Activated B cell treated with CpG ODN at 0.5 μM for 24 hours (primary cell): ENCODE results near the gene ANKRD24. TPM values are rescaled to one million over a fixed set of nuclear protein-coding genes. Genes with fewer than 3 reads are reported as not detected.
A peak's percentile ranks its signal among the peaks of the same experiment; 100 is the strongest.

Experiments
- ATAC-seq: fragments of 200-7000 bp; cut with Tn5 transposase; one replicate; pipeline ENCODE4 v1.10.0; 2021; ENCODE audit warnings: low read depth, mild to moderate bottlenecking, moderate library complexity
- CTCF ChIA-PET: fragments of 350-600 bp; sonication (Branson Sonifier 250); formaldehyde crosslinking; loops from one replicate; lab custom pipeline; 2021; ENCODE audit warnings: antibody characterized with exemption; lab: Charles Lee
- POLR2A ChIA-PET: fragments of 350-600 bp; sonication (Branson Sonifier 250); formaldehyde crosslinking; loops from one replicate; lab custom pipeline; 2021; ENCODE audit warnings: antibody characterized with exemption; lab: Charles Lee
- DNase-seq: peaks from one replicate; pipeline ENCODE4 v3.0.0; 2022
- H3K27ac Mint-ChIP-seq: one replicate; pipeline ENCODE4 v1.8.0; 2020; ENCODE audit warnings: mixed read lengths
- H3K27me3 Mint-ChIP-seq: one replicate; pipeline ENCODE4 v1.8.0; 2021; ENCODE audit warnings: mixed read lengths
- H3K36me3 Mint-ChIP-seq: one replicate; pipeline ENCODE4 v1.8.0; 2021; ENCODE audit warnings: low read depth, mixed read lengths
- H3K4me1 Mint-ChIP-seq: one replicate; pipeline ENCODE4 v1.8.0; 2021; ENCODE audit warnings: mixed read lengths
- H3K4me3 Mint-ChIP-seq: one replicate; pipeline ENCODE4 v1.8.0; 2020; ENCODE audit warnings: mild to moderate bottlenecking, mixed read lengths
- H3K9me3 Mint-ChIP-seq: one replicate; pipeline ENCODE4 v1.8.0; 2020; ENCODE audit warnings: mixed read lengths
- intact Hi-C: fragments of 100-400 bp; cut with micrococcal nuclease; formaldehyde crosslinking; loops from one replicate; pipeline ENCODE4 v1.15.1; 2024
- total RNA-seq: library from RNA; stranded (reverse); gene quantifications from 2 replicates; pipeline ENCODE4 v1.2.3, GENCODE V29; 2022
- TF ChIP-seq, protein P1 (sequence below): fragments of 200-600 bp; IDR thresholded peaks from one replicate; pipeline ENCODE4 v1.8.0; 2022; ENCODE audit warnings: antibody characterized with exemption, mild to moderate bottlenecking

Gene ANKRD24
- total RNA-seq, 1 donor from 2014 or later = 0.49 TPM

DNA sequence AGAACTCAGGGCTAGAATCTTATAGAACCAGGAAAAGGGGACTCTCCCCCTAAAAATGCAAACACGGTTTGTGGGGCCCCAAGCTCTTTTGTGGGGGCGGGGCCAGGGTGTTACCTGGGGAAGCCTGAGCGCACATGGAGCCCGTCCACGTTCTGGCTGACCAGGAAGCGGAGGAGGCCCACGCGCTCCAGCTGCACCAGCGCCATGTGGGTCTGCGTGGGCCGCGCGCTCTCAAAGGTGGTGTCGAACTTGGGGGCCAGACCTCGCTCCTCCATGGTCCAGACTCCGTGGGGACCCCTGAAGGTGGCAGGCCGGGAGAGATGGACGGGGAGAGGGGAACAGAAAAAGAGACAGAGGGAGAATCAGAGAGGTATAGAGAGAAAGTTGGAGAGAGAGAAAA, 3.5 kb upstream of the ANKRD24 start:
- CTCF ChIA-PET = no interaction called here

DNA sequence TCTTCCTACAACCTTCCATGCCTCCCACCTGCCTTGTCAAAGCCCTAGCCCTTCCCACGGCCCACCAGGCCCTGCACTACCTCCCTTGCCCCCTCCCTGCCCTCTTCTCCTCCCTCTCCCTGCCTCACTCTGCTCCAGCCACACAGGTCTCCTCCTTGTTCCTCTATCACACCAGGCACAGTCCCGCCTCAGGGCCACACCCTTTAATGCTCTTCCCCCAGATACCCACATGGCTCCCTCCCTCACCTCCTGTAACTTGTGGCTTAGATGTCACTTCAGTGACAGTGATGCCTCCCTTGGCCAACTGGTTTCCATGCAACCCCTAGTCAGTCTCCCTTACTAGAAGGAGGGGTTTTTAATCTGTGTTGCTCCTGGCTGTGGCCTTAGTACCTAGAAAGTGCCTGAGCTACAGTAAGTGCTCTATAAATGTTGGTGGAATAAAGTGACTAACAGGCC, 1.4 kb upstream of the ANKRD24 start:
- Mint-ChIP-seq H3K4me1 (peaks cover 35% of the 10 kb centered on the region), H3K9me3 (no peaks in the 10 kb centered on the region), H3K27me3 (no peaks in the 10 kb centered on the region), H3K36me3 (peaks cover 39% of the 10 kb centered on the region), H3K27ac (peak overlapping the region; percentile 94), H3K4me3 (peak overlapping the region; percentile 97)
- ChIA-PET CTCF (no interaction called here), POLR2A (no interaction called here)
- ATAC-seq (no peak), DNase-seq (no peak)
- TF ChIP-seq, protein P1, sequence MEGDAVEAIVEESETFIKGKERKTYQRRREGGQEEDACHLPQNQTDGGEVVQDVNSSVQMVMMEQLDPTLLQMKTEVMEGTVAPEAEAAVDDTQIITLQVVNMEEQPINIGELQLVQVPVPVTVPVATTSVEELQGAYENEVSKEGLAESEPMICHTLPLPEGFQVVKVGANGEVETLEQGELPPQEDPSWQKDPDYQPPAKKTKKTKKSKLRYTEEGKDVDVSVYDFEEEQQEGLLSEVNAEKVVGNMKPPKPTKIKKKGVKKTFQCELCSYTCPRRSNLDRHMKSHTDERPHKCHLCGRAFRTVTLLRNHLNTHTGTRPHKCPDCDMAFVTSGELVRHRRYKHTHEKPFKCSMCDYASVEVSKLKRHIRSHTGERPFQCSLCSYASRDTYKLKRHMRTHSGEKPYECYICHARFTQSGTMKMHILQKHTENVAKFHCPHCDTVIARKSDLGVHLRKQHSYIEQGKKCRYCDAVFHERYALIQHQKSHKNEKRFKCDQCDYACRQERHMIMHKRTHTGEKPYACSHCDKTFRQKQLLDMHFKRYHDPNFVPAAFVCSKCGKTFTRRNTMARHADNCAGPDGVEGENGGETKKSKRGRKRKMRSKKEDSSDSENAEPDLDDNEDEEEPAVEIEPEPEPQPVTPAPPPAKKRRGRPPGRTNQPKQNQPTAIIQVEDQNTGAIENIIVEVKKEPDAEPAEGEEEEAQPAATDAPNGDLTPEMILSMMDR = no peak
- intact Hi-C loops = loop anchor here (5.0 to 10.0 kb wide), 2 partner anchors 56 to 611 kb away; partner anchors contain the start of genes FEM1A and MAP2K2

More for the DNA sequence above, 3.5 kb upstream of the ANKRD24 start:
- Mint-ChIP-seq H3K4me3 (no peak overlapping the region), H3K9me3 (no peaks in the 10 kb centered on the region), H3K36me3 (peaks cover 48% of the 10 kb centered on the region), H3K4me1 (peaks cover 35% of the 10 kb centered on the region), H3K27me3 (no peaks in the 10 kb centered on the region), H3K27ac (no peak overlapping the region)
- POLR2A ChIA-PET = interaction anchor here (0.6 kb wide), 1 partner anchor 153 kb away, joined by 3 read pairs; no protein-coding TSS in a partner anchor
- TF ChIP-seq, protein P1 = no peak
- intact Hi-C loops = no loop called here
- ATAC-seq (no peak), DNase-seq (no peak)

DNA sequence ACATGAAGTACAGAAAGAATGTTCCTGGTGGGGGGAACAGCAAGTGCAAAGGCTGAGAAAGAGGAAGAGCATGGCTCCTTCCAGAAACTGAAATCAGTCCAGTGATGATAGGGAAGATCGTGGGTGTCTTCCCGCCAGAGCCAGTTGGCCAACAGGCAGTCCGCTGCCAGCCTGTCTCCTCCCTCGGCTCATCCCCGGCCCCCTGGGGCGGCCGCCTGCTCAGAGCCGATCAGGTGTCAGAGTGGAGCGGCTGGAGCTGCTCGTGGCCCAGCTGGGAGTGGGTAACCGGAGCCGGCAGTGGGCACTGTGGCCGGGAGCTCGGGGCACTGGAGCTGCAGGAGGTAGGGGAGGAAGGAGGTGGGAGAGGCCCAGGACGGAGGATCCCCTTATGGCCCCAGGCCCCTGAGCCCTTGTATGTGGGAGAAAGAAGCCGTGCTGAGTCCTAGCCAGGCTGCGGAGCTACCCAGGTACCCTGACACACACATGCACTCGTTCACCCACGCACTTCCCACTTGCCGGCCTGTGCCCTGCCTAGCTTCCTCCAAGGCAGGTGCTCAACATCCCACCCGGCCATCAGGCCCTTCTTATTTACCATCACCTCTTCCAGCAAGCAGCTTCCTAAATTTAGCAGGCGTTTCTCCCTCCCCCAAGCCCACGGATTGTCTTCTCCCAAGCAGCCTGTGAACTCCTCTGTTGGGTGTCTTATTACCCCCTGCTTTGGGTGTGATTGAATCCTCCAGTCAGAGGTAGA, 1.7 kb downstream of the ANKRD24 start:
- Mint-ChIP-seq H3K36me3 (peaks cover 18% of the 10 kb centered on the region), H3K4me1 (peaks cover 35% of the 10 kb centered on the region), H3K9me3 (no peaks in the 10 kb centered on the region), H3K4me3 (peak overlapping the region; percentile 57), H3K27me3 (no peaks in the 10 kb centered on the region), H3K27ac (no peak overlapping the region)
- intact Hi-C loops = loop anchor here (5.0 to 10.0 kb wide), 2 partner anchors 59 to 608 kb away; partner anchors contain the start of genes FEM1A and MAP2K2
- ChIA-PET POLR2A (no interaction called here), CTCF (interaction anchor here (1.5 kb wide), 1 partner anchor 23 kb away, joined by 3 read pairs; no protein-coding TSS in a partner anchor)
- DNase-seq = no peak
- TF ChIP-seq, protein P1 = no peak
- no peak for ATAC-seq

DNA sequence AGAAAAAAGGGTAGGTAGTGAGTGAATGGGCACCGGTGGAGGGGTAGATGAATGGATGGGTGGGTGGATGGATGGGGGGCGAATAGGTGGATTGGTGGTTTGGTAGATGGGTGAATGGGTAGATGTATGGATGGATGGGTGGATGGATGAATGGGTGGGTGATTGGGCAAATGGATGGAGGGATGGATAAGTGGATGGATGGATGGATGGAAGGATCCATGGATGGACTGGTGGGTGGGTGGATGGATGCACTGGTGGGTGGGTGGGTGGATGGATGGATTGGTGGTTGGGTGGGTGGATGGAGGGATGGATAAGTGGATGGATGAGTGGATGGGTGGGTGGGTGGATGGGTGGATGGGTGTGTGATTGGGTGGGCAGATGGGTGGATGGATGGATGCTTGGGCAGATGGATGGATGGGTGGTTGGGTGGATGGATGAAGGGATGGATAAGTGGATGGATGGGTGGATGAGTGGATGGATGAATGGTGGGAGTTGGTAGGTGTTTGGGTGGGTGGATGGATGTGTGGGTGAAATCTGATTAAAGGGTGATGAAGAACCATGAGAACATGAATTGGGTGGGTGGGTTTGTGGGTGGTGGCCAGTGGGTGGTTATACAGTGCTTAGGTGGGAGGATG, 2.3 kb downstream of the ANKRD24 start:
- no peak overlapping the region for H3K4me3 Mint-ChIP-seq
- H3K9me3 Mint-ChIP-seq = no peaks in the 10 kb centered on the region
- no peaks in the 10 kb centered on the region for H3K27me3 Mint-ChIP-seq
- no peak for ATAC-seq
- peaks cover 28% of the 10 kb centered on the region for H3K4me1 Mint-ChIP-seq
- H3K36me3 Mint-ChIP-seq = peaks cover 11% of the 10 kb centered on the region
- TF ChIP-seq, protein P1 = no peak
- DNase-seq = no peak
- intact Hi-C loops = loop anchor here (5.0 to 10.0 kb wide), 2 partner anchors 60 to 607 kb away; partner anchors contain the start of genes FEM1A and MAP2K2
- no peak overlapping the region for H3K27ac Mint-ChIP-seq
- ChIA-PET CTCF (interaction anchor here (1.5 kb wide), 1 partner anchor 22 kb away, joined by 3 read pairs; no protein-coding TSS in a partner anchor), POLR2A (no interaction called here)
